ENCODE results near the gene ZNF221.

Gene ZNF221

DNA sequence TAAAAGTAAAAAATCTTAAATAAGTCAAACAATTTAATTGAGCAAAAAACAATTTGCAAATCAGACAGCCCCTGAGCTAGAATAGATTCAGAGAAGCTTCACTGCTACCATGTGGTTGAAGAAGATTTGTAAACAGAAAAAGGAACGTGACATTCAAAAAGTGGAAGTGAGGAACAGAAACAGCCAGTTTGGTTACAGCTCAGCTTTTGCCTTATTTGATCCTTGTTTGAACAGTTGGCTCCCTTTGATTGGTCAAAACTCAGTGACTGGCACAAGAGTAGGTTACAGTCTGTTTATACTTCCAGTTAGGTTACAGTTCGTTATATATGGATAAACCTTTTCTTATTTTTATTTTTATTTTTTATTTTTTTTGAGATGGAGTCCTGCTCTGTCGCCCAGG is 5.8 kb downstream of the ZNF221 start:
- TF ChIP-seq, protein P1, sequence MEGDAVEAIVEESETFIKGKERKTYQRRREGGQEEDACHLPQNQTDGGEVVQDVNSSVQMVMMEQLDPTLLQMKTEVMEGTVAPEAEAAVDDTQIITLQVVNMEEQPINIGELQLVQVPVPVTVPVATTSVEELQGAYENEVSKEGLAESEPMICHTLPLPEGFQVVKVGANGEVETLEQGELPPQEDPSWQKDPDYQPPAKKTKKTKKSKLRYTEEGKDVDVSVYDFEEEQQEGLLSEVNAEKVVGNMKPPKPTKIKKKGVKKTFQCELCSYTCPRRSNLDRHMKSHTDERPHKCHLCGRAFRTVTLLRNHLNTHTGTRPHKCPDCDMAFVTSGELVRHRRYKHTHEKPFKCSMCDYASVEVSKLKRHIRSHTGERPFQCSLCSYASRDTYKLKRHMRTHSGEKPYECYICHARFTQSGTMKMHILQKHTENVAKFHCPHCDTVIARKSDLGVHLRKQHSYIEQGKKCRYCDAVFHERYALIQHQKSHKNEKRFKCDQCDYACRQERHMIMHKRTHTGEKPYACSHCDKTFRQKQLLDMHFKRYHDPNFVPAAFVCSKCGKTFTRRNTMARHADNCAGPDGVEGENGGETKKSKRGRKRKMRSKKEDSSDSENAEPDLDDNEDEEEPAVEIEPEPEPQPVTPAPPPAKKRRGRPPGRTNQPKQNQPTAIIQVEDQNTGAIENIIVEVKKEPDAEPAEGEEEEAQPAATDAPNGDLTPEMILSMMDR (conservative IDR thresholded peaks at IDR 0.05; ENCODE audit: control insufficient read depth, insufficient read depth, low read depth, low read length) = no peak
- DNase-seq (ENCODE audit: low read depth) = no peak
- no peak overlapping the region for H3K4me3 ChIP-seq (ENCODE audit: control insufficient read depth, low read depth, low read length)

DNA sequence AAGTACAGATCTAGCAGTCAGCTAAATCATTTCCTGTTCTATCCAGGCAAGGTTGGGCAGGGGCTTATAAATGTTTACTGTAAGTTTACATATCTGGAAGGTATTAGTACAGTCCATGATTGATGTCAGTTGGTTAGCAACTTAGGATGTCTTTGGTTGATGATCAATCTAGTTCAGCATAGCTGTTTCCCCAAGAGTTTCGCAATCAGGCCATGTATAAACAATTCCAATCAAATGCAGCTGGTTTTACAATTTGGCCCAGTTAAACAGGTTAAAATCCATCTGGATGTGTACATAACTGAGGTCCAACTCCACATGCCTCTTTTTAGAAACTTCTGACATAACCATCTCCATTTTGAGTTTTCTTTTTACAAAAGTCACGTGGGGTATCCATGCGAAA is 6.9 kb downstream of the ZNF221 start:
- TF ChIP-seq, protein P1 (conservative IDR thresholded peaks at IDR 0.05; ENCODE audit: control insufficient read depth, insufficient read depth, low read depth, low read length) = no peak
- no peak overlapping the region for H3K4me3 ChIP-seq (ENCODE audit: control insufficient read depth, low read depth, low read length)
- peak; percentile 93 for DNase-seq (ENCODE audit: low read depth)

DNA sequence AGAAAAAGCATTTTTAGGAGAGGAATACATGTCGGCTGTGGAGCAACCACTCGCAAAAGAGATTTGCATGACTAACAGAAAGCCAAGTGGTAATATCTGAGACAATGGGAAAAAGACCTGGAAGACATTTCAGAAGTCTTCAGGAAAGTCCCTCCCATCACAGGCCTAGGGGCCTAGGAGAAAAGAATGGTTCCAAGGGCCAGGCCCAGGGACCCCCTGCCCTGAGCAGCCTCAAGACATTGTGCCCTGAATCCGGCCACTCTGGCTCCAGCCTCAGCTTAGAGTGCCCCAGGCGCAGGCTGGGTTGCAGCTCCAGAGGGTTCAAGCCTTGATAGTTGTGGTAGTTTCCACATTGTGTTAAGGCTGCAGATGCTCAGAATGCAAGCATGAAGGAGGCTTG is 9.4 kb downstream of the ZNF221 start:
- DNase-seq (ENCODE audit: low read depth) = no peak
- TF ChIP-seq, protein P1 (conservative IDR thresholded peaks at IDR 0.05; ENCODE audit: control insufficient read depth, insufficient read depth, low read depth, low read length) = no peak
- H3K4me3 ChIP-seq (ENCODE audit: control insufficient read depth, low read depth, low read length) = no peak overlapping the region

DNA sequence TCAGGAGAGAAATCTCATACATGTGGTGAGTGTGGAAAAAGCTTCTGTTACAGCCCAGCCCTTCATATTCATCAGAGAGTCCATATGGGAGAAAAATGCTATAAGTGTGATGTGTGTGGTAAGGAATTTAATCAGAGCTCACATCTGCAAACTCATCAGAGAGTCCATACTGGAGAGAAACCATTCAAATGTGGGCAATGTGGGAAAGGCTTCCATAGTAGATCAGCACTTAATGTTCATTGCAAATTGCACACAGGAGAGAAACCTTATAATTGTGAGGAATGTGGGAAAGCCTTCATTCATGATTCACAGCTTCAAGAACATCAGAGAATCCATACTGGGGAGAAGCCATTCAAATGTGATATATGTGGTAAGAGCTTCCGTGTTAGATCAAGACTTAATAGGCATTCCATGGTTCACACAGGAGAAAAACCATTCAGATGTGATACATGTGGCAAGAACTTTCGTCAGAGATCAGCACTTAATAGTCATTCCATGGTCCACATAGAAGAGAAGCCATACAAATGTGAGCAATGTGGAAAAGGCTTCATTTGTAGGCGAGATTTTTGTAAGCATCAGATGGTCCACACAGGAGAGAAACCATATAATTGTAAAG is 15.2 kb downstream of the ZNF221 start:
- peak; percentile 14 for DNase-seq (ENCODE audit: low read depth)
- no peak overlapping the region for H3K4me3 ChIP-seq (ENCODE audit: control insufficient read depth, low read depth, low read length)
- TF ChIP-seq, protein P1 (conservative IDR thresholded peaks at IDR 0.05; ENCODE audit: control insufficient read depth, insufficient read depth, low read depth, low read length) = no peak

DNA sequence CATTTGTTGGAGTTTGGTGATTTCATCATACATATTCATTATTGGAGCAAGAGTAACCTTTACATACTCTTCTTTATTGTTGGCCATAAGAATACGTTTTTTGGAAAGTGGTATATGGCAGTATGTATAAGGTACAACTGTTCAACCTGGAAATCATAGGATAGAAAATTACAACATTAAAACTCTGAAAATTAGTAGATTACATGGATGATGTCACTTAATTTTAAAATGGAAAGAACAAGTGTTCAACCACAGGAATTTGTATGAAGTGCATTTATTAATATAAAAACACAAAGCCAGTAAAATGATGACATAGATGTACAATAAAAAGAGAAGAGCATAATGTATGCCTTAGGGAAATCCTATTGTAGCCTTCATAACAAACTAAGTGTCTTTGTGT is 25.7 kb downstream of the ZNF221 start:
- TF ChIP-seq, protein P1 (conservative IDR thresholded peaks at IDR 0.05; ENCODE audit: control insufficient read depth, insufficient read depth, low read depth, low read length) = no peak
- no peak overlapping the region for H3K4me3 ChIP-seq (ENCODE audit: control insufficient read depth, low read depth, low read length)
- no peak for DNase-seq (ENCODE audit: low read depth)

DNA sequence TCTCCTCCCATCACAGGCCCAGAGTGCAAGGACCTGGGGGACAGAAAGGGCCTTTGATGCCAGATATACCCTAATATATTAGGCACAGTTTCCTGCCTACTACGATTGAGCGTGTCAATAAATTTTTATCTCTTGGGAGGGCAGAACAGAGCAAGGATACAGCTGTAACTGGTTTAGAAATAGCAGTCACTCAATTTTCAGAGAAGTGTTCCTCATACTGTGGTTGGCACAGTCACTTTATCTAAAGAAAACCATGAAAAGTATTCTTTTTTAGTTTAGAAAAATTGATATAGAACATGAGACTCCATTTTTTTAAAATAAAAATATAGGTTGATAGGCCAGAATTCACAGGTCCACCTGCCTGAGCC is 32.5 kb downstream of the ZNF221 start:
- H3K4me3 ChIP-seq (ENCODE audit: control insufficient read depth, low read depth, low read length) = peak overlapping the region; percentile 25
- TF ChIP-seq, protein P1 (conservative IDR thresholded peaks at IDR 0.05; ENCODE audit: control insufficient read depth, insufficient read depth, low read depth, low read length) = no peak

More for the DNA sequence above, 32.5 kb downstream of the ZNF221 start:
- no peak for DNase-seq (ENCODE audit: low read depth)
